Endothelial cell of umbilical vein (primary cell): ENCODE data around the gene AQP12A. TPM values are rescaled to one million over a fixed set of nuclear protein-coding genes. Genes with fewer than 3 reads are reported as not detected.

ENCODE experiments used
- BruUV-seq: library from RNA; stranded (reverse); fragments of 400-500 nt; replicated peaks from 2 replicates; lab custom pipeline; 2021; lab: Mats Ljungman, UMichigan
- CTCF ChIA-PET: fragments of 300-600, 350-600 bp; sonication (Branson Sonifier 250); formaldehyde crosslinking; loops from one replicate; lab custom pipeline; 2021; ENCODE audit warnings: antibody characterized with exemption, inconsistent platforms; lab: Charles Lee
- POLR2A ChIA-PET: fragments of 300-600, 350-600 bp; sonication (Branson Sonifier 250); formaldehyde crosslinking; loops from one replicate; lab custom pipeline; 2021; ENCODE audit warnings: antibody characterized with exemption, inconsistent platforms; lab: Charles Lee
- DNase-seq: peaks from one replicate; pipeline ENCODE4 v3.0.0-alpha.2; 2011; ENCODE audit warnings: low read depth, low spot score
- FAIRE-seq: peaks from 2 replicates; lab custom pipeline; 2011; peaks lifted over from hg19 to GRCh38; lab: Jason Lieb, UNC
- H2AFZ ChIP-seq: 2 replicates; pipeline ENCODE4 v1.6.0; 2012; ENCODE audit warnings: low read depth, low read length, control low read depth, inconsistent platforms
- H3K27ac ChIP-seq: 2 replicates; pipeline ENCODE4 v1.5.1; 2011; ENCODE audit warnings: low read depth, mild to moderate bottlenecking, control low read depth, low read length, moderate library complexity; ENCODE audit not compliant: insufficient read depth
- H3K27me3 ChIP-seq, 2 experiments: 2 replicates each; pipeline versions ENCODE4 v1.6.0 to v1.6.1; 2011; ENCODE audit warnings: low read length in 2 of 2, mixed read lengths in 1 of 2; ENCODE audit not compliant: control insufficient read depth in 2 of 2, insufficient read depth in 2 of 2
- H3K36me3 ChIP-seq, 2 experiments: 2 replicates in 1 of 2; 3 replicates in 1 of 2; pipeline ENCODE4 v1.5.1; 2011; ENCODE audit warnings: low read length in 2 of 2, mild to moderate bottlenecking in 1 of 2, moderate library complexity in 1 of 2; ENCODE audit not compliant: control insufficient read depth in 2 of 2, insufficient read depth in 2 of 2; ENCODE audit errors: extremely low read depth in 1 of 2
- H3K4me1 ChIP-seq: 3 replicates; pipeline ENCODE4 v1.5.1; 2011; ENCODE audit warnings: mild to moderate bottlenecking, low read length; ENCODE audit not compliant: control insufficient read depth, insufficient read depth; ENCODE audit errors: extremely low read depth
- H3K4me2 ChIP-seq: 2 replicates; pipeline ENCODE4 v1.6.1; 2011; ENCODE audit warnings: low read length, control low read depth, mixed read lengths; ENCODE audit not compliant: insufficient read depth
- H3K4me3 ChIP-seq, 3 experiments: fragments of 200-600 bp in 1 of 3; sonication (generic), shearing (Covaris generic) in 1 of 3; replicated peaks in 1 of 3; 2 replicates each; pipeline ENCODE4 v1.5.1; 2011 to 2016; ENCODE audit warnings: control low read depth in 3 of 3, low read length in 3 of 3, mild to moderate bottlenecking in 2 of 3, inconsistent platforms in 1 of 3, low read depth in 1 of 3, moderate library complexity in 1 of 3; ENCODE audit not compliant: insufficient read depth in 1 of 3
- H3K79me2 ChIP-seq: 2 replicates; pipeline ENCODE4 v1.6.0; 2012; ENCODE audit warnings: low read length, inconsistent platforms; ENCODE audit not compliant: control insufficient read depth, insufficient read depth
- H3K9ac ChIP-seq: replicated peaks from 2 replicates; pipeline ENCODE3; 2011; ENCODE audit warnings: low read length, control low read depth; ENCODE audit not compliant: insufficient read depth; ENCODE audit errors: extremely low read depth
- H3K9me1 ChIP-seq: replicated peaks from 3 replicates; pipeline ENCODE4 v1.6.0; 2011; ENCODE audit warnings: mild to moderate bottlenecking, low read length; ENCODE audit not compliant: control insufficient read depth, insufficient read depth; ENCODE audit errors: extremely low read depth
- H3K9me3 ChIP-seq: replicated peaks from 2 replicates; pipeline ENCODE4 v1.5.1; 2012; ENCODE audit warnings: low read length, inconsistent platforms; ENCODE audit not compliant: control insufficient read depth, insufficient read depth
- H4K20me1 ChIP-seq: replicated peaks from 2 replicates; pipeline ENCODE3; 2011; ENCODE audit warnings: mild to moderate bottlenecking, low read length; ENCODE audit not compliant: control insufficient read depth, insufficient read depth; ENCODE audit errors: extremely low read depth
- EZH2 ChIP-seq: IDR thresholded peaks from 2 replicates; pipeline ENCODE4 v1.6.1; 2012; ENCODE audit warnings: borderline replicate concordance, low read depth, mild to moderate bottlenecking, moderate library complexity, low read length, inconsistent platforms; ENCODE audit not compliant: severe bottlenecking
- FOS ChIP-seq: IDR thresholded peaks from 2 replicates; pipeline ENCODE4 v1.6.1; 2011; ENCODE audit warnings: mild to moderate bottlenecking, low read length, moderate library complexity, borderline replicate concordance; ENCODE audit not compliant: insufficient read depth
- JUN ChIP-seq: IDR thresholded peaks from 2 replicates; pipeline ENCODE4 v1.6.1; 2011; ENCODE audit warnings: borderline replicate concordance, low read depth; ENCODE audit not compliant: insufficient read length, insufficient read depth
- MYC ChIP-seq: IDR thresholded peaks from one replicate; pipeline ENCODE4 v1.6.1; 2011; ENCODE audit warnings: mild to moderate bottlenecking, low read depth, low read length
- POLR2A ChIP-seq: IDR thresholded peaks from 2 replicates; pipeline ENCODE4 v1.6.1; 2012; ENCODE audit warnings: low read depth, mild to moderate bottlenecking, control low read depth, low read length
- POLR2AphosphoS5 ChIP-seq: IDR thresholded peaks from 2 replicates; pipeline ENCODE4 v1.6.1; 2012; ENCODE audit warnings: low read depth, mild to moderate bottlenecking, control low read depth, low read length, moderate library complexity; ENCODE audit not compliant: insufficient read depth
- dilution Hi-C: fragments of 300-500 bp; cut with MboI; formaldehyde crosslinking; loops from one replicate; pipeline ENCODE4 v1.15.0; 2019; ENCODE audit warnings: low sequenced_read_pairs; ENCODE audit not compliant: extremely low pct_ligation_motif_present
- intact Hi-C: fragments of 100-400 bp; cut with micrococcal nuclease; formaldehyde crosslinking; loops from one replicate; pipeline ENCODE4 v1.10.0; 2022
- polyA plus RNA-seq, 4 experiments: library from polyadenylated mRNA; depleted of rRNA in 3 of 4; stranded (reverse) in 3 of 4; unstranded in 1 of 4; fragments of >200 nt; gene quantifications; 2 replicates each; pipeline versions ENCODE4 v1.2.1 to v1.2.3, GENCODE V29; 2011 to 2012; ENCODE audit warnings: missing spikeins in 1 of 4
- total RNA-seq: library from RNA; stranded (reverse); gene quantifications from 2 replicates; pipeline ENCODE4 v1.2.3, GENCODE V29; 2021
- TF ChIP-seq, protein P1 (sequence below): IDR thresholded peaks from 2 replicates; pipeline ENCODE4 v1.6.1; 2011; ENCODE audit not compliant: insufficient read depth, insufficient read length

Gene AQP12A
- total and polyA plus RNA-seq, 2 donors (not counting 3 experiments of a cell fraction or from before 2014, with no cell fraction given), result not detected

DNA sequence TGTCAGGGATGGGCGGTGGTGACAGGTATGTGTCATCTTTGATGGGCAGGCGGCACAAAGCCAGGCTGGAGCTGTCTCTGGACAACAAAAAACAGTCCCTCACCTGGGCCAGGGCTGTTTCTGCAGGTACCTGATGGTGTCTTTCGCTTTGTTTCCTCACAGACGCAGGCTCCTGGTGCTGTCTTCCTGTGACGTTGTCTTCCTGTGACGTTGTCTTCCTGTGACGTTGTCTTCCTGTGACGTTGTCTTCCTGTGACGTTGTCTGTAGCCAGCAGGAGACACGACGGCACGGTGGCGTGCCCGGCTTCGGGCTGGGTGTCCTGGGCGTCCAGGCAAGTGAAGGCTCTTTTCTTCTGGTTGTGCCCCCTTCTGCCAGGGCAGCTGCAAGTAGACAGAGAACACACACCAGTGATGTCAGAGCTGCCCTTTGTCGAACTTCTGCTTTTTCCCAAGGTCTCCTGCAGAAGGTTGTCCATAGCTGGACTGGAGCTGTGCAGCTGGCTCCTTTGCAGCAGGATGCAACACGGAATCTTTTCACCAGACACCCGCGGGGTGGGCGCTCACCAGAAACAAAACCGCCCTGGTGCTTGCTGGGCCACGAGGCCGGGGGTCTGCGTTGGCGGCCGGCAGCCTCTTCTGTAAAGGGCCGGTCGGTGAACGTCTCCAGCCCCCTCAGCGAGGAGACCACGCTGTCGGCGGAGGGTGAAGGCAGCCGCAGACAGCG, 45.3 kb upstream of the AQP12A start:
- TF ChIP-seq JUN, result no peak
- TF ChIP-seq, protein P1, sequence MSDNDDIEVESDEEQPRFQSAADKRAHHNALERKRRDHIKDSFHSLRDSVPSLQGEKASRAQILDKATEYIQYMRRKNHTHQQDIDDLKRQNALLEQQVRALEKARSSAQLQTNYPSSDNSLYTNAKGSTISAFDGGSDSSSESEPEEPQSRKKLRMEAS, result no peak
- no peak for TF ChIP-seq POLR2AphosphoS5
- TF ChIP-seq EZH2, result no peak
- no peak for TF ChIP-seq MYC
- no peak for TF ChIP-seq FOS
- no peak for TF ChIP-seq POLR2A
- no peaks in the 10 kb centered on the region for H3K9me1 ChIP-seq
- ChIA-PET POLR2A (no interaction called here), CTCF (no interaction called here)
- no peak overlapping the region for H3K4me2 ChIP-seq
- H3K79me2 ChIP-seq, result no peaks in the 10 kb centered on the region
- peaks cover 0 to 2% of the 10 kb centered on the region in 2 experiments for H3K27me3 ChIP-seq
- FAIRE-seq (no peak), DNase-seq (no peak)
- intact Hi-C loops (no loop called here), dilution Hi-C loops (no loop called here)
- no peak overlapping the region for H3K9ac ChIP-seq
- no peaks in the 10 kb centered on the region for H3K36me3 ChIP-seq
- H2AFZ ChIP-seq, result no peak overlapping the region
- no peak overlapping the region for H3K4me3 ChIP-seq
- H3K9me3 ChIP-seq, result no peaks in the 10 kb centered on the region
- no peak overlapping the region for H3K27ac ChIP-seq
- H4K20me1 ChIP-seq, result no peaks in the 10 kb centered on the region
- no TSS peak for BruUV-seq
- no peaks in the 10 kb centered on the region for H3K4me1 ChIP-seq
